ENCODE measurements around the gene VASH1. TPM values are rescaled to one million over a fixed set of nuclear protein-coding genes. Genes with fewer than 3 reads are reported as not detected.

Gene VASH1
- total and polyA plus RNA-seq, 2 of the 13 experiments (the other 11 are each of a cell fraction or from before 2014, with no cell fraction given), result 0.11 to 0.24 TPM

DNA sequence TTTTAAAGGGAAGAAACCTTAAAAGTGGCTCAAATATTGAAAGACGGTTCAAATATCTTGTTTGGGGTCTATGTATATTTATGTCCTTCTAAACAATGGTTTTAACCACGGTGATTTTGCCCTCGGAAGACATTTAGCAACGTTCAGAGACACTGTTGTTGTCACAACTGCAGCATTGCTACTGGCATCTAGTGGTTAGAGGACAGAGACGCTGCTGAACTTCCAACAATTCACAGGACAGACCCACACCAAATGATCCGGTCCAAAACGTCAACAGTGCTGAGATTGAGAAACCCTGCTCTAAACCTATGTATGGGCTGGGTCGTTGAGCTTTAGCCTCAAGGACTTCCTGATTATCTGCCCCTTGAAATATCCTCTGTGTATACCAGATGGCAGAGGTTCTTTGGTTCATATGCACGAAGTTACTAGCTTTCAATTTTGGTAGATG lies 49.7 kb downstream of the VASH1 start (continued):
- TF ChIP-seq, protein P1, sequence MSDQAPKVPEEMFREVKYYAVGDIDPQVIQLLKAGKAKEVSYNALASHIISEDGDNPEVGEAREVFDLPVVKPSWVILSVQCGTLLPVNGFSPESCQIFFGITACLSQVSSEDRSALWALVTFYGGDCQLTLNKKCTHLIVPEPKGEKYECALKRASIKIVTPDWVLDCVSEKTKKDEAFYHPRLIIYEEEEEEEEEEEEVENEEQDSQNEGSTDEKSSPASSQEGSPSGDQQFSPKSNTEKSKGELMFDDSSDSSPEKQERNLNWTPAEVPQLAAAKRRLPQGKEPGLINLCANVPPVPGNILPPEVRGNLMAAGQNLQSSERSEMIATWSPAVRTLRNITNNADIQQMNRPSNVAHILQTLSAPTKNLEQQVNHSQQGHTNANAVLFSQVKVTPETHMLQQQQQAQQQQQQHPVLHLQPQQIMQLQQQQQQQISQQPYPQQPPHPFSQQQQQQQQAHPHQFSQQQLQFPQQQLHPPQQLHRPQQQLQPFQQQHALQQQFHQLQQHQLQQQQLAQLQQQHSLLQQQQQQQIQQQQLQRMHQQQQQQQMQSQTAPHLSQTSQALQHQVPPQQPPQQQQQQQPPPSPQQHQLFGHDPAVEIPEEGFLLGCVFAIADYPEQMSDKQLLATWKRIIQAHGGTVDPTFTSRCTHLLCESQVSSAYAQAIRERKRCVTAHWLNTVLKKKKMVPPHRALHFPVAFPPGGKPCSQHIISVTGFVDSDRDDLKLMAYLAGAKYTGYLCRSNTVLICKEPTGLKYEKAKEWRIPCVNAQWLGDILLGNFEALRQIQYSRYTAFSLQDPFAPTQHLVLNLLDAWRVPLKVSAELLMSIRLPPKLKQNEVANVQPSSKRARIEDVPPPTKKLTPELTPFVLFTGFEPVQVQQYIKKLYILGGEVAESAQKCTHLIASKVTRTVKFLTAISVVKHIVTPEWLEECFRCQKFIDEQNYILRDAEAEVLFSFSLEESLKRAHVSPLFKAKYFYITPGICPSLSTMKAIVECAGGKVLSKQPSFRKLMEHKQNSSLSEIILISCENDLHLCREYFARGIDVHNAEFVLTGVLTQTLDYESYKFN (CRISPR knock-in tag; conservative IDR thresholded peaks at IDR 0.05), result 0 out of 2 replicates have a peak, but pooled peaks have one; percentile 26
- TF ChIP-seq SALL2 (CRISPR knock-in tag; IDR thresholded peaks at IDR 0.05) (no peak), ZNF790 (CRISPR knock-in tag; IDR thresholded peaks at IDR 0.05; ENCODE audit: borderline replicate concordance) (no peak), MBD4 (IDR thresholded peaks at IDR 0.05; ENCODE audit: borderline replicate concordance, low read length) (no peak), TARDBP (CRISPR knock-in tag; IDR thresholded peaks at IDR 0.05) (no peak), ZNF674 (CRISPR knock-in tag; IDR thresholded peaks at IDR 0.05; ENCODE audit: low read depth) (no peak), ZZZ3 (CRISPR knock-in tag; IDR thresholded peaks at IDR 0.05; ENCODE audit: borderline replicate concordance) (no peak), MZF1 (CRISPR knock-in tag; IDR thresholded peaks at IDR 0.05; ENCODE audit: borderline replicate concordance) (no peak), ZNF570 (CRISPR knock-in tag; IDR thresholded peaks at IDR 0.05; ENCODE audit: borderline replicate concordance) (no peak), ZNF746 (CRISPR knock-in tag; IDR thresholded peaks at IDR 0.05) (no peak), U2AF1 (optimal IDR thresholded peaks at IDR 0.05; ENCODE audit: low read depth, low read length) (no peak), ZNF317 (CRISPR knock-in tag; IDR thresholded peaks at IDR 0.05) (no peak), CREB1 (IDR thresholded peaks at IDR 0.05) (no peak), CREB1 (CRISPR knock-in tag; IDR thresholded peaks at IDR 0.05) (0 out of 2 replicates have a peak, but pooled peaks have one; percentile 42), ZNF510 (CRISPR knock-in tag; IDR thresholded peaks at IDR 0.05; ENCODE audit: low read depth) (no peak), SMAD9 (CRISPR knock-in tag; IDR thresholded peaks at IDR 0.05) (no peak), ZNF709 (CRISPR knock-in tag; IDR thresholded peaks at IDR 0.05) (no peak), TBP (CRISPR knock-in tag; IDR thresholded peaks at IDR 0.05) (no peak), CEBPB (IDR thresholded peaks at IDR 0.05; ENCODE audit: borderline replicate concordance, low read depth, low read length) (peak; percentile 52; the same call in 1 of the 2 replicates), FOSL2 (CRISPR knock-in tag; IDR thresholded peaks at IDR 0.05) (no peak), RBFOX2 (IDR thresholded peaks at IDR 0.05; ENCODE audit: low read depth, low read length) (no peak), CREM (IDR thresholded peaks at IDR 0.05) (no peak), CREM (CRISPR knock-in tag; IDR thresholded peaks at IDR 0.05) (no peak)
- TF ChIP-seq, protein P2, sequence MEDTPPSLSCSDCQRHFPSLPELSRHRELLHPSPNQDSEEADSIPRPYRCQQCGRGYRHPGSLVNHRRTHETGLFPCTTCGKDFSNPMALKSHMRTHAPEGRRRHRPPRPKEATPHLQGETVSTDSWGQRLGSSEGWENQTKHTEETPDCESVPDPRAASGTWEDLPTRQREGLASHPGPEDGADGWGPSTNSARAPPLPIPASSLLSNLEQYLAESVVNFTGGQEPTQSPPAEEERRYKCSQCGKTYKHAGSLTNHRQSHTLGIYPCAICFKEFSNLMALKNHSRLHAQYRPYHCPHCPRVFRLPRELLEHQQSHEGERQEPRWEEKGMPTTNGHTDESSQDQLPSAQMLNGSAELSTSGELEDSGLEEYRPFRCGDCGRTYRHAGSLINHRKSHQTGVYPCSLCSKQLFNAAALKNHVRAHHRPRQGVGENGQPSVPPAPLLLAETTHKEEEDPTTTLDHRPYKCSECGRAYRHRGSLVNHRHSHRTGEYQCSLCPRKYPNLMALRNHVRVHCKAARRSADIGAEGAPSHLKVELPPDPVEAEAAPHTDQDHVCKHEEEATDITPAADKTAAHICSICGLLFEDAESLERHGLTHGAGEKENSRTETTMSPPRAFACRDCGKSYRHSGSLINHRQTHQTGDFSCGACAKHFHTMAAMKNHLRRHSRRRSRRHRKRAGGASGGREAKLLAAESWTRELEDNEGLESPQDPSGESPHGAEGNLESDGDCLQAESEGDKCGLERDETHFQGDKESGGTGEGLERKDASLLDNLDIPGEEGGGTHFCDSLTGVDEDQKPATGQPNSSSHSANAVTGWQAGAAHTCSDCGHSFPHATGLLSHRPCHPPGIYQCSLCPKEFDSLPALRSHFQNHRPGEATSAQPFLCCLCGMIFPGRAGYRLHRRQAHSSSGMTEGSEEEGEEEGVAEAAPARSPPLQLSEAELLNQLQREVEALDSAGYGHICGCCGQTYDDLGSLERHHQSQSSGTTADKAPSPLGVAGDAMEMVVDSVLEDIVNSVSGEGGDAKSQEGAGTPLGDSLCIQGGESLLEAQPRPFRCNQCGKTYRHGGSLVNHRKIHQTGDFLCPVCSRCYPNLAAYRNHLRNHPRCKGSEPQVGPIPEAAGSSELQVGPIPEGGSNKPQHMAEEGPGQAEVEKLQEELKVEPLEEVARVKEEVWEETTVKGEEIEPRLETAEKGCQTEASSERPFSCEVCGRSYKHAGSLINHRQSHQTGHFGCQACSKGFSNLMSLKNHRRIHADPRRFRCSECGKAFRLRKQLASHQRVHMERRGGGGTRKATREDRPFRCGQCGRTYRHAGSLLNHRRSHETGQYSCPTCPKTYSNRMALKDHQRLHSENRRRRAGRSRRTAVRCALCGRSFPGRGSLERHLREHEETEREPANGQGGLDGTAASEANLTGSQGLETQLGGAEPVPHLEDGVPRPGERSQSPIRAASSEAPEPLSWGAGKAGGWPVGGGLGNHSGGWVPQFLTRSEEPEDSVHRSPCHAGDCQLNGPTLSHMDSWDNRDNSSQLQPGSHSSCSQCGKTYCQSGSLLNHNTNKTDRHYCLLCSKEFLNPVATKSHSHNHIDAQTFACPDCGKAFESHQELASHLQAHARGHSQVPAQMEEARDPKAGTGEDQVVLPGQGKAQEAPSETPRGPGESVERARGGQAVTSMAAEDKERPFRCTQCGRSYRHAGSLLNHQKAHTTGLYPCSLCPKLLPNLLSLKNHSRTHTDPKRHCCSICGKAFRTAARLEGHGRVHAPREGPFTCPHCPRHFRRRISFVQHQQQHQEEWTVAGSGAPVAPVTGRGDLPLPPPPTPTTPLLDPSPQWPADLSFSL (CRISPR knock-in tag; IDR thresholded peaks at IDR 0.05), result peak; percentile 78
